ENCODE data around the gene NUMBL.
"Not testable (repeated sequence)": the region's sequence is repeated elsewhere in the genome, so short reads cannot be mapped to it uniquely, and the experiment has no call there.

NUMBL gene

GRCh38 chr19:40690050-40690692, at the start of gene NUMBL:
Gene NUMBL, minus strand, starts transcription at chr19:40690651. Its CDS starts 168 bp downstream, at chr19:40690483.
- CTCF ChIA-PET, result no interaction called here
- H3K27ac ChIP-seq, result peak within 1 kb of the TSS; percentile 94
- POLR2A ChIA-PET (ENCODE audit: low non-redundant PET), result no interaction called here
- no peak for DNase-seq (ENCODE audit: low spot score)
- TF ChIP-seq, protein P1, sequence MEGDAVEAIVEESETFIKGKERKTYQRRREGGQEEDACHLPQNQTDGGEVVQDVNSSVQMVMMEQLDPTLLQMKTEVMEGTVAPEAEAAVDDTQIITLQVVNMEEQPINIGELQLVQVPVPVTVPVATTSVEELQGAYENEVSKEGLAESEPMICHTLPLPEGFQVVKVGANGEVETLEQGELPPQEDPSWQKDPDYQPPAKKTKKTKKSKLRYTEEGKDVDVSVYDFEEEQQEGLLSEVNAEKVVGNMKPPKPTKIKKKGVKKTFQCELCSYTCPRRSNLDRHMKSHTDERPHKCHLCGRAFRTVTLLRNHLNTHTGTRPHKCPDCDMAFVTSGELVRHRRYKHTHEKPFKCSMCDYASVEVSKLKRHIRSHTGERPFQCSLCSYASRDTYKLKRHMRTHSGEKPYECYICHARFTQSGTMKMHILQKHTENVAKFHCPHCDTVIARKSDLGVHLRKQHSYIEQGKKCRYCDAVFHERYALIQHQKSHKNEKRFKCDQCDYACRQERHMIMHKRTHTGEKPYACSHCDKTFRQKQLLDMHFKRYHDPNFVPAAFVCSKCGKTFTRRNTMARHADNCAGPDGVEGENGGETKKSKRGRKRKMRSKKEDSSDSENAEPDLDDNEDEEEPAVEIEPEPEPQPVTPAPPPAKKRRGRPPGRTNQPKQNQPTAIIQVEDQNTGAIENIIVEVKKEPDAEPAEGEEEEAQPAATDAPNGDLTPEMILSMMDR (conservative IDR thresholded peaks at IDR 0.05; ENCODE audit: low read depth), result no peak

- ChIA-PET CTCF (interaction anchor here (0.6 to 1.5 kb wide), 2 partner anchors 16 to 600 kb away, joined by 3 to 7 read pairs; no protein-coding TSS in a partner anchor), POLR2A (ENCODE audit: low non-redundant PET) (no interaction called here)
- H3K27ac ChIP-seq, result peak overlapping the region; percentile 69
- TF ChIP-seq, protein P1 (conservative IDR thresholded peaks at IDR 0.05; ENCODE audit: low read depth), result no peak
- DNase-seq (ENCODE audit: low spot score), result no peak
Measured at GRCh38 chr19:40739030-40739839, 48.8 kb upstream of the NUMBL start.

GRCh38 chr19:40737102-40737644, 46.7 kb upstream of the NUMBL start:
- TF ChIP-seq, protein P1 (conservative IDR thresholded peaks at IDR 0.05; ENCODE audit: low read depth), result no peak
- peak overlapping the region; percentile 40; the same call in 1 of the 2 replicates for H3K27ac ChIP-seq
- POLR2A ChIA-PET (ENCODE audit: low non-redundant PET), result no interaction called here
- DNase-seq (ENCODE audit: low spot score), result no peak
- CTCF ChIA-PET, result no interaction called here

DNA sequence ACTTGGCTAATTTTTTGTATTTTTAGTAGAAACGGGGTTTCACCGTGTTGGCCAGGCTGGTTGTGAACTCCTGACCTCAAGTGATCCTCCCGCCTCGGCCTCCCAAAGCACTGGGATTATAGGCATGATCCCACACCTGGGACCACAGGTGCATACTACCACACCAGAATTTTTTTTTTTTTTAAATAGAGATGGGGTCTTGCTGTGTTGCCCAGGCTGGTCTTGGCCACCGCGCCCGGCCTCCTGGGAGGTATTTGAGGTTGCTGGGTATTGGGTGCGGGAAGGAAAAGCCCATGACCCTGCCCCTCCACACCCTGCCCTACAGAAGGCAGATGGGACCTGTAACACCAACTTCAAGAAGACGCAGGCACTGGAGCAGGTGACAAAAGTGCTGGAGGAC, 46.2 kb upstream of the NUMBL start:
- no peak for DNase-seq (ENCODE audit: low spot score)
- ChIA-PET CTCF (no interaction called here), POLR2A (ENCODE audit: low non-redundant PET) (interaction anchor here (1.4 kb wide), 1 partner anchor 14 kb away, joined by 4 read pairs; the partner anchor contains the start of gene ACTMAP)
- peak overlapping the region; percentile 40 for H3K27ac ChIP-seq
- TF ChIP-seq, protein P1 (conservative IDR thresholded peaks at IDR 0.05; ENCODE audit: low read depth), result no peak

DNA sequence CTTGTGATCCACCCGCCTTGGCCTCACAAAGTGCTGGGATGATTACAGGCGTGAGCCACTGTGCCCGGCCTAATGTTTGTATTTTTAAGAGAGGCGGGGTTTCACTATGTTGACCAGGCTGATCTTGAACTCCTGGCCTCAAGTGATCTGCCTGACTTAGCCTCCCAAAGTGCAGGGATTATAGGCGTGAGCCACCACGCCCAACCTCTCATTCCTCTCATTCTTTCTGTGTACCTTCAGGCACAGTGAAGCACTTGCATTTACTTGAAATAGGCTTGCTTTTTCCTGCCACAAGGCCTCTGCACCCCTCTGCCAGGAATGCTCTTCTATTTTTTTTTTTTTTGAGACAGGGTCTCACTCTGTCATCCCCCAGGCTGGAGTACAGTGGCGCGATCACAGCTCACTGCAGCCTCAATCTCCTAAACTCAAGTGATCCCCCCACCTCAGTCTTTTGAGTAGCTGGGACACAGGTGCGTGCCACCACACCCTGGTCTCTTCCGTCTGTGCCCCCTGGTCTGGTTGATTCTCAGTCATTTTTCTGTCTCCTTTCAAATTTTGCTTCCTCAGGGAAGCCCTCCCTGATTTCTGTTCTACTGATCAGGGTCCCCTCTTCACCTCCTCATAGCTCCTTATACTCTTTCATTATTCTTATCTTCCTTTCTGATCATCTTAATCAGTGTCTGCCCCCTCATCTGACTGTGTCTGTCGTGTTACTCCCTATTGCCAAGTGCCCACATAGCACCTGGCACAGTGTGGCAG, 44.7 kb upstream of the NUMBL start:
- H3K27ac ChIP-seq, result peak overlapping the region; percentile 63
- ChIA-PET POLR2A (ENCODE audit: low non-redundant PET) (interaction anchor here (1.4 kb wide), 1 partner anchor 15 kb away, joined by 4 read pairs; the partner anchor contains the start of gene ACTMAP), CTCF (no interaction called here)
- TF ChIP-seq, protein P1 (conservative IDR thresholded peaks at IDR 0.05; ENCODE audit: low read depth), result no peak
- no peak for DNase-seq (ENCODE audit: low spot score)

DNA sequence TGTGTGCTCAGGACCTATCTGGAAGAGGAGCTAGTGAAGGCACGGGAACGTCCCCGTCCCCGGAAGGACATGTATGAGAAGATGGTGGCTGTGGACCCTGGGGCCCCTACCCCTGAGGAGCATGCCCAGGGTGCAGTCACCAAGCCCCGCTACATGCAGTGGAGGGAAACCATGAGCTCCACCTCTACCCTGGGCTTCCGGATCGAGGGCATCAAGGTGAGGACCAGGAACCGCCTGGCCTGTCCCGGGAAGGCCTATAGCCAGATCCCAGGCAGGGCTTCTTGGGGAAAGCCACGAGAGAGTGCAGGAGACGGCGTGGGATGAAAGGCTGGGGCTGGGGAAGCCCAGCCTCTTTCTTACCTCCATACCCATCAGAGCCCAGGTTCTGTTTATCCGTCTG, 42.7 kb upstream of the NUMBL start:
- H3K27ac ChIP-seq, result peak overlapping the region; percentile 41
- TF ChIP-seq, protein P1 (conservative IDR thresholded peaks at IDR 0.05; ENCODE audit: low read depth), result no peak
- DNase-seq (ENCODE audit: low spot score), result no peak
- ChIA-PET CTCF (no interaction called here), POLR2A (ENCODE audit: low non-redundant PET) (no interaction called here)

- DNase-seq (ENCODE audit: low spot score); H3K27ac ChIP-seq; POLR2A ChIA-PET (ENCODE audit: low non-redundant PET): not testable (repeated sequence)
- CTCF ChIA-PET, result interaction anchor here (0.7 kb wide), 1 partner anchor 98 kb away, joined by 3 read pairs; no protein-coding TSS in a partner anchor
Measured at GRCh38 chr19:40732304-40732703, 41.9 kb upstream of the NUMBL start.

- CTCF ChIA-PET; H3K27ac ChIP-seq; DNase-seq (ENCODE audit: low spot score); POLR2A ChIA-PET (ENCODE audit: low non-redundant PET): not testable (repeated sequence)
Measured at GRCh38 chr19:40730065-40730464, 39.6 kb upstream of the NUMBL start.
